Amniotic stem cell (primary cell): ENCODE data around the gene MAN1B1.

Experiments
- DNase-seq: peaks from one replicate; lab custom pipeline; 2025; lab: John Stamatoyannopoulos, UW

MAN1B1 gene

GRCh38 chr9:137068539-137069507 is 18.0 kb upstream of the MAN1B1 start:
- DNase-seq: no peak

GRCh38 chr9:137069508-137070091 is 17.2 kb upstream of the MAN1B1 start:
- no peak for DNase-seq

- DNase-seq: peak; percentile 49
These were observed 16.4 kb upstream of the MAN1B1 start, which contains the start of gene SAPCD2 for GRCh38 chr9:137070201-137070905. SAPCD2 (minus strand) TSS chr9:137070557; CDS start chr9:137070460, 97 bp downstream.

- no peak for DNase-seq
These were observed 15.9 kb upstream of the MAN1B1 start for GRCh38 chr9:137070906-137071275.

GRCh38 chr9:137071282-137071681 is 15.5 kb upstream of the MAN1B1 start:
- no peak for DNase-seq

GRCh38 chr9:137073992-137074399 is 12.8 kb upstream of the MAN1B1 start:
- DNase-seq: no peak

GRCh38 chr9:137074657-137075274 is 12.0 kb upstream of the MAN1B1 start:
- no peak for DNase-seq

GRCh38 chr9:137075275-137075775 is 11.5 kb upstream of the MAN1B1 start:
- no peak for DNase-seq

- DNase-seq: no peak
These were observed 10.2 kb upstream of the MAN1B1 start for GRCh38 chr9:137076636-137077009.

GRCh38 chr9:137077010-137077747 is 9.6 kb upstream of the MAN1B1 start, which contains the start of gene UAP1L1:
UAP1L1 (plus strand) TSS chr9:137077517; CDS start chr9:137077533, 16 bp downstream.
- DNase-seq: no peak

- no peak for DNase-seq
These were observed 8.8 kb upstream of the MAN1B1 start for GRCh38 chr9:137077758-137078693.

GRCh38 chr9:137078701-137079400 is 7.9 kb upstream of the MAN1B1 start:
- DNase-seq: no peak

- DNase-seq: no peak
These were observed 7.4 kb upstream of the MAN1B1 start for GRCh38 chr9:137079401-137079787.

GRCh38 chr9:137080260-137081122 is 6.3 kb upstream of the MAN1B1 start:
- DNase-seq: no peak

- DNase-seq: no peak
These were observed 4.4 kb upstream of the MAN1B1 start for GRCh38 chr9:137082222-137082924.

GRCh38 chr9:137082925-137083290 is 3.9 kb upstream of the MAN1B1 start:
- DNase-seq: no peak

- DNase-seq: peak; percentile 90
These were observed 3.3 kb upstream of the MAN1B1 start for GRCh38 chr9:137083394-137084004.
